ENCODE measurements around the gene AIM2. TPM values are rescaled to one million over a fixed set of nuclear protein-coding genes. Genes with fewer than 3 reads are reported as not detected.

The AIM2 gene
- total RNA-seq, 2 experiments from 2014 or later, result 0.36 to 0.74 TPM

DNA sequence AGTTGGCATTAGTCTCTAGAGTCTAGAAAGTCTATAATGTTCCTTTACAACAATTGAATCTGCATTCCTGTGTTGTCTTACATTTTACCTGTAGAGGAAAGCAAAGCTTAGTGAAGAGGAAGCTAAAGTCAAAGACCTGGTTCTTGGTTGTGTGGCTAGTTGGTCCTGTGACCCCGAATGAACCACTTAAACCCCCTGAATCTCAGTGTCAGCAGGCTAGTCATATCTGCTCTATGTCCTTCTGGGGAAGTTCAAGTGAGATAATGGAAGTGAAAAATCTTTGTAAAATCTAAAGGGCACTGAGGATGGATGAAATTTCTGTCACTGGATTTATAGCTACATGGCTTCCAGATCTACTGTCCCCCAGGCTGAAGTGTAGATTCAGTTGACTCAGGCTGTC, 24.0 kb upstream of the AIM2 start:
- Mint-ChIP-seq H3K9me3 (no peaks in the 10 kb centered on the region), H3K4me1 (ENCODE audit: low read depth) (no peaks in the 10 kb centered on the region), H3K36me3 (ENCODE audit: low read depth) (no peaks in the 10 kb centered on the region), H3K27ac (no peak overlapping the region), H3K27me3 (peaks cover 51% of the 10 kb centered on the region), H3K4me3 (no peak overlapping the region)
- CTCF ChIA-PET, result no interaction called here
- ATAC-seq (ENCODE audit: poor library complexity), result no peak
- Histone ChIP-seq H3K27me3 (ENCODE audit: control insufficient read depth in 1 of 2, insufficient read depth in 2 of 2, low read length in 2 of 2) (peaks cover 0 to 6% of the 10 kb centered on the region in 2 experiments), H3K36me3 (ENCODE audit: insufficient read depth, low read length) (no peaks in the 10 kb centered on the region), H3K4me1 (ENCODE audit: insufficient read depth, low read length) (no peaks in the 10 kb centered on the region), H3K27ac (ENCODE audit: low read depth in 1 of 2, low read length in 2 of 2) (no peak overlapping the region), H3K9me3 (ENCODE audit: control insufficient read depth in 1 of 2, insufficient read depth in 1 of 2, low read length in 2 of 2) (peaks cover 0 to 3% of the 10 kb centered on the region in 2 experiments), H3K4me3 (ENCODE audit: low read length) (no peak overlapping the region)
- POLR2A ChIA-PET, result no interaction called here
- no peak for DNase-seq
- intact Hi-C loops (cut with DNase I, micrococcal nuclease), result no loop called here
- TF ChIP-seq, protein P1, sequence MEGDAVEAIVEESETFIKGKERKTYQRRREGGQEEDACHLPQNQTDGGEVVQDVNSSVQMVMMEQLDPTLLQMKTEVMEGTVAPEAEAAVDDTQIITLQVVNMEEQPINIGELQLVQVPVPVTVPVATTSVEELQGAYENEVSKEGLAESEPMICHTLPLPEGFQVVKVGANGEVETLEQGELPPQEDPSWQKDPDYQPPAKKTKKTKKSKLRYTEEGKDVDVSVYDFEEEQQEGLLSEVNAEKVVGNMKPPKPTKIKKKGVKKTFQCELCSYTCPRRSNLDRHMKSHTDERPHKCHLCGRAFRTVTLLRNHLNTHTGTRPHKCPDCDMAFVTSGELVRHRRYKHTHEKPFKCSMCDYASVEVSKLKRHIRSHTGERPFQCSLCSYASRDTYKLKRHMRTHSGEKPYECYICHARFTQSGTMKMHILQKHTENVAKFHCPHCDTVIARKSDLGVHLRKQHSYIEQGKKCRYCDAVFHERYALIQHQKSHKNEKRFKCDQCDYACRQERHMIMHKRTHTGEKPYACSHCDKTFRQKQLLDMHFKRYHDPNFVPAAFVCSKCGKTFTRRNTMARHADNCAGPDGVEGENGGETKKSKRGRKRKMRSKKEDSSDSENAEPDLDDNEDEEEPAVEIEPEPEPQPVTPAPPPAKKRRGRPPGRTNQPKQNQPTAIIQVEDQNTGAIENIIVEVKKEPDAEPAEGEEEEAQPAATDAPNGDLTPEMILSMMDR (IDR thresholded peaks at IDR 0.05), result no peak

DNA sequence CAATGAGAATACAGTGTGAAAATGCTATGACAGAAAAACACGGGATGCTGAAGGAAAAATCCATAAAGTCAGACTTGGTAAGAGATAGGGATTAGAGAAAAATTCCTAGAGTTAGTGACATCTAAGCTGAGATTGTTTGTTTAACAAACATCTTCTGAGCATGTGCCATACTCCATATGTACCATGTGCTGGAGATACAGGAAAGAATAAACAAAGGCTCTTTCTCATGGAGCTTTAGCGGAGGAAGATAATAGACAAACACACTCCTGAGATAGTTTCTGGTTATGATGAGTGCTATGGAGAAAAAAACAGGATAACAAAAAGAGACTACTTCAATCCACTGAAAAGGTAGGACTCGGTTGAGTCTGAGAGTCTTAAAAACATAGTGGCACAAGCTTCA, 22.0 kb upstream of the AIM2 start:
- POLR2A ChIA-PET, result no interaction called here
- H3K4me3 ChIP-seq (ENCODE audit: low read length), result no peak overlapping the region

DNA sequence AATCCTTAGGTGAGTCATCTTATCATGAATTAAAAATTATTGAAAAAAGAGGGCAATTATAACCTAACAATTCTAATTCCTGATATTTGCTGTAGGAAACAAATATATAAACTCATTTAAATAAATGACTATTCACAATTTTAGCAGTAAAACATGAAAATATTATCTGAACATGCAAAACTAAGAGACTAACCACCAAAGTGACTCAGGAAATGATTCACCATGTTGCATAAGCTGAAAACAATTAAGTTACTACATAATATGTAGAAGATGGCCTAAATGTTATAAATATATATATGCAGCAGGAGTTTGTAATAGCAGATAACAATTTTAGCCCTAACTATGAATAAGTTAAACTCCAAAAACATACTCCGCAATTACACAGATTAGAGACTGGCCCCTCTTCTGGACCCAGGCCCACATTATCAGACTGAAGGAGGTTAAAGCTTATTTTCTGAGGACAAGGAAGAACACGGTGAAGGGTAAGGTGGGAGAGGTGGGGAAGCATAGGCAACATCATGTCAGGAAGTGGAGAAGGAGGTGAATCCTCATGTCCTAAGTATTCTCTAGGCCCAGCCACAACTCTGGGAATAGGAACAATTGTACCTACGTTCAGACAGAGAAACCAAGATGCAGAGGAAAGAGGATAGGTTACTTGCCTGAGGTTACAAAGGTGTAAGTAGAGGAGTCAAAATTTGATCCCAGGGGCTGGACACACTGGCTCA, 15.6 kb upstream of the AIM2 start:
- TF ChIP-seq, protein P1 (IDR thresholded peaks at IDR 0.05), result no peak
- H3K4me1 ChIP-seq (ENCODE audit: insufficient read depth, low read length), result peaks cover 6% of the 10 kb centered on the region
- Mint-ChIP-seq H3K36me3 (ENCODE audit: low read depth) (no peaks in the 10 kb centered on the region), H3K27ac (no peak overlapping the region), H3K4me3 (no peak overlapping the region), H3K4me1 (ENCODE audit: low read depth) (no peaks in the 10 kb centered on the region), H3K27me3 (peaks cover 6% of the 10 kb centered on the region), H3K9me3 (no peaks in the 10 kb centered on the region)
- H3K27ac ChIP-seq (ENCODE audit: low read depth in 1 of 2, low read length in 2 of 2), result no peak overlapping the region
- ChIA-PET POLR2A (no interaction called here), CTCF (no interaction called here)
- H3K9me3 ChIP-seq (ENCODE audit: control insufficient read depth in 1 of 2, insufficient read depth in 1 of 2, low read length in 2 of 2), result no peaks in the 10 kb centered on the region
- H3K4me3 ChIP-seq (ENCODE audit: low read length), result no peak overlapping the region
- no peaks in the 10 kb centered on the region for H3K27me3 ChIP-seq (ENCODE audit: control insufficient read depth in 1 of 2, insufficient read depth in 2 of 2, low read length in 2 of 2)
- ATAC-seq (ENCODE audit: poor library complexity) (no peak), DNase-seq (peak in 3 of 14 experiments; percentile 17 to 49 (median 32))
- intact Hi-C loops (cut with DNase I, micrococcal nuclease), result no loop called here
- no peaks in the 10 kb centered on the region for H3K36me3 ChIP-seq (ENCODE audit: insufficient read depth, low read length)

More for the DNA sequence above, 22.0 kb upstream of the AIM2 start:
- no peaks in the 10 kb centered on the region for H3K27me3 ChIP-seq (ENCODE audit: control insufficient read depth in 1 of 2, insufficient read depth in 2 of 2, low read length in 2 of 2)
- Mint-ChIP-seq H3K4me3 (no peak overlapping the region), H3K27ac (no peak overlapping the region), H3K4me1 (ENCODE audit: low read depth) (no peaks in the 10 kb centered on the region), H3K27me3 (peaks cover 39% of the 10 kb centered on the region), H3K9me3 (no peaks in the 10 kb centered on the region), H3K36me3 (ENCODE audit: low read depth) (no peaks in the 10 kb centered on the region)
- no peaks in the 10 kb centered on the region for H3K4me1 ChIP-seq (ENCODE audit: insufficient read depth, low read length)
- no peak for ATAC-seq (ENCODE audit: poor library complexity)
- no peaks in the 10 kb centered on the region for H3K36me3 ChIP-seq (ENCODE audit: insufficient read depth, low read length)
- no peak for DNase-seq
- TF ChIP-seq, protein P1 (IDR thresholded peaks at IDR 0.05), result no peak
- no peak overlapping the region for H3K27ac ChIP-seq (ENCODE audit: low read depth in 1 of 2, low read length in 2 of 2)
- CTCF ChIA-PET, result no interaction called here
- H3K9me3 ChIP-seq (ENCODE audit: control insufficient read depth in 1 of 2, insufficient read depth in 1 of 2, low read length in 2 of 2), result no peaks in the 10 kb centered on the region
- intact Hi-C loops (cut with DNase I, micrococcal nuclease), result no loop called here

Data from CD4-positive, alpha-beta T cell (primary cell).